Testis (tissue), 3 donors: ENCODE results near the gene TRIM31. TPM values are rescaled to one million over a fixed set of nuclear protein-coding genes. Genes with fewer than 3 reads are reported as not detected.

Source experiments
- DNase-seq: peaks from one replicate; pipeline ENCODE4 v3.0.0-alpha.2; 2019
- H3K27ac ChIP-seq, 2 donors: fragments of 200-600 bp; sonication (generic); one replicate each; pipeline ENCODE4 v1.5.1; 2019
- H3K27me3 ChIP-seq: fragments of 200-600 bp; sonication (generic); one replicate; pipeline ENCODE4 v1.5.1; 2019
- H3K36me3 ChIP-seq: fragments of 200-600 bp; sonication (generic); one replicate; pipeline ENCODE4 v1.5.1; 2017; ENCODE audit warnings: low read depth; ENCODE audit errors: missing control alignments
- H3K4me1 ChIP-seq: fragments of 200-600 bp; sonication (generic); one replicate; pipeline ENCODE4 v1.5.1; 2019
- H3K4me3 ChIP-seq, 2 donors: fragments of 200-600 bp; sonication (generic); one replicate each; pipeline ENCODE4 v1.5.1; 2017 to 2019
- H3K9me3 ChIP-seq: fragments of 200-600 bp; sonication (generic); one replicate; pipeline ENCODE4 v1.5.1; 2017
- CTCF ChIP-seq, 3 experiments: fragments of 450-650 bp in 2 of 3; fragments of 200-600 bp in 1 of 3; sonication (generic) in 1 of 3; IDR thresholded peaks; one replicate each; pipeline ENCODE4 v1.5.1; 2016 to 2019; ENCODE audit warnings: antibody characterized with exemption in 3 of 3, mild to moderate bottlenecking in 2 of 3, moderate library complexity in 1 of 3
- POLR2A ChIP-seq: fragments of 450-650 bp; IDR thresholded peaks from one replicate; pipeline ENCODE4 v1.6.1; 2017; ENCODE audit warnings: antibody characterized with exemption, mild to moderate bottlenecking, moderate library complexity
- WGBS, 2 donors: methylation state at CpG; one replicate each; pipeline ENCODE4 v1.1.5; 2018; 5-methylcytosine and 5-hydroxymethylcytosine counted together
- intact Hi-C: fragments of 100-400 bp; cut with DNase I; formaldehyde crosslinking; loops from one replicate; pipeline ENCODE4 v1.15.1; 2023; ENCODE audit warnings: low total_unique reads
- polyA plus RNA-seq: library from polyadenylated mRNA; stranded (reverse); fragments of 350-450 nt; fragmentation: Illumina TruSeq; extraction: RNeasy Lipid Tissue Mini Kit (QIAGEN cat#74804); gene quantifications from one replicate; pipeline ENCODE4 v1.2.3, GENCODE V29; 2014; ENCODE audit warnings: low read depth, low replicate concordance; ENCODE audit not compliant: insufficient read depth
- total RNA-seq, 2 donors: library from RNA; depleted of rRNA; stranded (reverse); fragments of >200 nt; gene quantifications; one replicate each; pipeline ENCODE4 v1.2.3, GENCODE V29; 2016

The TRIM31 gene
- total and polyA plus RNA-seq, 3 donors from 2014 or later = 0.50 to 6.4 (median 4.0) TPM

- Histone ChIP-seq H3K9me3 (no peaks in the 10 kb centered on the region), H3K4me1 (peaks cover 10% of the 10 kb centered on the region), H3K4me3 (peak overlapping the region; percentile 63 to 89), H3K27me3 (no peaks in the 10 kb centered on the region), H3K36me3 (no peaks in the 10 kb centered on the region), H3K27ac (peak overlapping the region; percentile 86 to 92)
- TF ChIP-seq CTCF (IDR thresholded peaks at IDR 0.05) (no peak), POLR2A (no peak)
- intact Hi-C loops = no loop called here
- 11 to 15% methylated on average over 4 of the region's 4 CpGs for WGBS, 2 donors
- no peak for DNase-seq
Observed at GRCh38 chr6:30066082-30066481, 46.8 kb downstream of the TRIM31 start.

- DNase-seq = no peak
- Histone ChIP-seq H3K4me3 (no peak overlapping the region), H3K4me1 (peaks cover 17% of the 10 kb centered on the region), H3K36me3 (no peaks in the 10 kb centered on the region), H3K9me3 (no peaks in the 10 kb centered on the region), H3K27me3 (no peaks in the 10 kb centered on the region), H3K27ac (no peak overlapping the region)
- WGBS, 2 donors = 69 to 94% methylated on average over 2 of the region's 2 CpGs
- intact Hi-C loops = no loop called here
- no peak for TF ChIP-seq CTCF (IDR thresholded peaks at IDR 0.05)
- TF ChIP-seq POLR2A = no peak
Observed at GRCh38 chr6:30063315-30063714, 49.6 kb downstream of the TRIM31 start.

GRCh38 chr6:30062471-30063178 lies 50.3 kb downstream of the TRIM31 start:
- Histone ChIP-seq H3K9me3 (no peaks in the 10 kb centered on the region), H3K27me3 (no peaks in the 10 kb centered on the region), H3K27ac (no peak overlapping the region), H3K4me1 (peaks cover 17% of the 10 kb centered on the region), H3K36me3 (no peaks in the 10 kb centered on the region), H3K4me3 (peak overlapping the region in 1 of 2 donors; percentile 85)
- no peak for DNase-seq
- TF ChIP-seq CTCF (IDR thresholded peaks at IDR 0.05) (no peak), POLR2A (no peak)
- intact Hi-C loops = no loop called here
- 83 to 91% methylated on average over 7 of the region's 7 CpGs for WGBS, 2 donors

GRCh38 chr6:30061858-30062458 lies 50.9 kb downstream of the TRIM31 start:
- DNase-seq = peak; percentile 38
- Histone ChIP-seq H3K4me1 (peaks cover 17% of the 10 kb centered on the region), H3K27me3 (no peaks in the 10 kb centered on the region), H3K36me3 (no peaks in the 10 kb centered on the region), H3K9me3 (no peaks in the 10 kb centered on the region), H3K27ac (peak overlapping the region; percentile 92 to 93), H3K4me3 (peak overlapping the region; percentile 83 to 85)
- TF ChIP-seq POLR2A = no peak
- no peak for TF ChIP-seq CTCF (IDR thresholded peaks at IDR 0.05)
- 44 to 46% methylated on average over 13 of the region's 13 CpGs for WGBS, 2 donors
- intact Hi-C loops = no loop called here
